WTC11 (cell line): ENCODE measurements around the gene OR52E5. TPM values are rescaled to one million over a fixed set of nuclear protein-coding genes. Genes with fewer than 3 reads are reported as not detected.
A peak's percentile ranks its signal among the peaks of the same experiment; 100 is the strongest.

Experiments used
- ATAC-seq: fragments of 200-7000 bp; cut with Tn5 transposase; 2 replicates; pipeline ENCODE4 v1.10.0; 2021; ENCODE audit warnings: mild to moderate bottlenecking, moderate library complexity
- CTCF ChIA-PET: fragments of 300-600 bp; sonication (Branson Sonifier 250); formaldehyde crosslinking; loops from one replicate; lab custom pipeline; 2021; ENCODE audit warnings: antibody characterized with exemption; lab: Charles Lee
- POLR2A ChIA-PET: fragments of 350-600 bp; sonication (Branson Sonifier 250); formaldehyde crosslinking; loops from one replicate; lab custom pipeline; 2021; ENCODE audit warnings: antibody characterized with exemption; lab: Charles Lee
- DNase-seq: peaks from one replicate; pipeline ENCODE4 v3.0.0; 2021; ENCODE audit warnings: low spot score
- H3K27ac Mint-ChIP-seq: 2 replicates; pipeline ENCODE4 v1.8.0; 2021; ENCODE audit warnings: mixed read lengths
- H3K27me3 Mint-ChIP-seq: 2 replicates; pipeline ENCODE4 v1.8.0; 2021; ENCODE audit warnings: low read depth, mild to moderate bottlenecking, moderate library complexity, mixed read lengths
- H3K36me3 Mint-ChIP-seq: 2 replicates; pipeline ENCODE4 v1.8.0; 2021; ENCODE audit warnings: mixed read lengths
- H3K4me1 Mint-ChIP-seq: 2 replicates; pipeline ENCODE4 v1.8.0; 2022; ENCODE audit warnings: mixed read lengths
- H3K4me3 Mint-ChIP-seq: 2 replicates; pipeline ENCODE4 v1.8.0; 2021; ENCODE audit warnings: mild to moderate bottlenecking, moderate library complexity, mixed read lengths
- H3K9me3 Mint-ChIP-seq: 2 replicates; pipeline ENCODE4 v1.8.0; 2021; ENCODE audit warnings: mixed read lengths
- ATF6 ChIP-seq: sonication (generic); formaldehyde crosslinking; IDR thresholded peaks from 2 replicates; pipeline ENCODE4 v1.8.1; 2023; ENCODE audit warnings: mild to moderate bottlenecking, missing genetic modification reagents
- CREB1 ChIP-seq: sonication (generic); formaldehyde crosslinking; IDR thresholded peaks from 2 replicates; pipeline ENCODE4 v1.8.0; 2023; ENCODE audit warnings: mild to moderate bottlenecking, missing genetic modification reagents
- E2F1 ChIP-seq: sonication (generic); formaldehyde crosslinking; IDR thresholded peaks from 2 replicates; pipeline ENCODE4 v1.8.0; 2022; ENCODE audit warnings: mild to moderate bottlenecking, missing genetic modification reagents
- E2F5 ChIP-seq: sonication (generic); formaldehyde crosslinking; IDR thresholded peaks from 2 replicates; pipeline ENCODE4 v1.8.1; 2022; ENCODE audit warnings: mild to moderate bottlenecking, moderate library complexity, missing genetic modification reagents
- ELF4 ChIP-seq: sonication (generic); formaldehyde crosslinking; IDR thresholded peaks from 2 replicates; pipeline ENCODE4 v1.8.1; 2022; ENCODE audit warnings: low read depth, mild to moderate bottlenecking, moderate library complexity, missing genetic modification reagents
- ERG ChIP-seq: fragments of 250-450 bp; sonication (Bioruptor Pico); IDR thresholded peaks from 2 replicates; pipeline ENCODE4 v1.8.0; 2021; ENCODE audit warnings: mild to moderate bottlenecking
- ETV6 ChIP-seq: sonication (generic); formaldehyde crosslinking; IDR thresholded peaks from 2 replicates; pipeline ENCODE4 v1.8.1; 2022; ENCODE audit warnings: mild to moderate bottlenecking, missing genetic modification reagents
- HMGXB4 ChIP-seq: sonication (generic); formaldehyde crosslinking; IDR thresholded peaks from 2 replicates; pipeline ENCODE4 v1.8.1; 2023; ENCODE audit warnings: mild to moderate bottlenecking, moderate library complexity, missing genetic modification reagents
- MLX ChIP-seq: sonication (generic); formaldehyde crosslinking; IDR thresholded peaks from 2 replicates; pipeline ENCODE4 v1.8.1; 2023; ENCODE audit warnings: mild to moderate bottlenecking, missing genetic modification reagents, moderate library complexity
- NFATC4 ChIP-seq: fragments of 250-450 bp; sonication (Bioruptor Pico); IDR thresholded peaks from 2 replicates; pipeline ENCODE4 v1.9.0; 2021; ENCODE audit warnings: mild to moderate bottlenecking
- NR3C1 ChIP-seq: sonication (generic); formaldehyde crosslinking; conservative IDR thresholded peaks from 2 replicates; pipeline ENCODE4 v1.8.1; 2023; ENCODE audit warnings: low read depth, mild to moderate bottlenecking, missing genetic modification reagents
- OVOL2 ChIP-seq: fragments of 250-450 bp; sonication (Bioruptor Pico); IDR thresholded peaks from 2 replicates; pipeline ENCODE4 v1.9.0; 2021; ENCODE audit warnings: mild to moderate bottlenecking, borderline replicate concordance
- RORB ChIP-seq: fragments of 250-450 bp; sonication (Bioruptor Pico); IDR thresholded peaks from 2 replicates; pipeline ENCODE4 v1.9.0; 2021; ENCODE audit warnings: mild to moderate bottlenecking
- SMAD3 ChIP-seq: sonication (generic); formaldehyde crosslinking; IDR thresholded peaks from 2 replicates; pipeline ENCODE4 v1.8.0; 2022; ENCODE audit warnings: missing genetic modification reagents, mild to moderate bottlenecking, borderline replicate concordance
- TEAD4 ChIP-seq: sonication (generic); formaldehyde crosslinking; IDR thresholded peaks from 2 replicates; pipeline ENCODE4 v1.8.0; 2022; ENCODE audit warnings: mild to moderate bottlenecking, missing genetic modification reagents
- TP53 ChIP-seq: sonication (generic); formaldehyde crosslinking; IDR thresholded peaks from 2 replicates; pipeline ENCODE4 v1.8.1; 2023; ENCODE audit warnings: mild to moderate bottlenecking, missing genetic modification reagents
- ZMAT4 ChIP-seq: fragments of 250-450 bp; sonication (Bioruptor Pico); IDR thresholded peaks from 2 replicates; pipeline ENCODE4 v1.9.0; 2021; ENCODE audit warnings: mild to moderate bottlenecking
- ZNF219 ChIP-seq: sonication (generic); formaldehyde crosslinking; IDR thresholded peaks from 2 replicates; pipeline ENCODE4 v1.8.0; 2023; ENCODE audit warnings: missing genetic modification reagents, mild to moderate bottlenecking, borderline replicate concordance
- ZNF232 ChIP-seq: sonication (generic); formaldehyde crosslinking; IDR thresholded peaks from 2 replicates; pipeline ENCODE4 v1.8.0; 2022; ENCODE audit warnings: mild to moderate bottlenecking, missing genetic modification reagents
- ZNF425 ChIP-seq: fragments of 250-450 bp; sonication (Bioruptor Pico); conservative IDR thresholded peaks from 2 replicates; pipeline ENCODE4 v1.9.0; 2021; ENCODE audit warnings: mild to moderate bottlenecking
- total RNA-seq: library from RNA; stranded (reverse); gene quantifications from 3 replicates; pipeline ENCODE4 v1.2.3, GENCODE V29; 2021

The OR52E5 gene
- total RNA-seq, 1 experiment from 2014 or later, result not detected

GRCh38 chr11:5887661-5888060 is 5.3 kb upstream of the OR52E5 start (continued):
- TF ChIP-seq ERG (CRISPR knock-in tag) (no peak), TP53 (CRISPR knock-in tag) (no peak), ZNF232 (CRISPR knock-in tag) (no peak), ZMAT4 (CRISPR knock-in tag) (no peak)

- Mint-ChIP-seq H3K4me3 (no peak overlapping the region), H3K9me3 (no peaks in the 10 kb centered on the region), H3K27ac (no peak overlapping the region), H3K27me3 (no peaks in the 10 kb centered on the region), H3K4me1 (peaks cover 12% of the 10 kb centered on the region), H3K36me3 (no peaks in the 10 kb centered on the region)
- CTCF ChIA-PET, result interaction anchor here (0.6 to 1.4 kb wide), 15 partner anchors 10 to 472 kb away, joined by 3 to 9 read pairs (median 3); partner anchors contain the start of gene TRIM5
- POLR2A ChIA-PET, result no interaction called here
- ATAC-seq (no peak), DNase-seq (no peak)
- no peak for TF ChIP-seq OVOL2
- no peak for TF ChIP-seq E2F5 (CRISPR knock-in tag)
- no peak for TF ChIP-seq MLX (CRISPR knock-in tag)
- no peak for TF ChIP-seq ELF4
- TF ChIP-seq SMAD3 (CRISPR knock-in tag), result no peak
These were observed 1.7 kb upstream of the OR52E5 start for GRCh38 chr11:5891216-5891800.

- CTCF ChIA-PET, result no interaction called here
- Mint-ChIP-seq H3K27me3 (no peaks in the 10 kb centered on the region), H3K9me3 (no peaks in the 10 kb centered on the region; the same call in 1 of the 2 replicates), H3K4me1 (peaks cover 9% of the 10 kb centered on the region), H3K27ac (no peak overlapping the region), H3K36me3 (no peaks in the 10 kb centered on the region)
- DNase-seq, result no peak
- TF ChIP-seq CREB1 (CRISPR knock-in tag), result no peak
- TF ChIP-seq RORB, result no peak
- TF ChIP-seq ATF6 (CRISPR knock-in tag), result no peak
- no peak for TF ChIP-seq E2F5 (CRISPR knock-in tag)
- no peak for TF ChIP-seq TEAD4
- TF ChIP-seq ETV6, result no peak
- TF ChIP-seq, all 79 proteins: peak for 0
- POLR2A ChIA-PET, result no interaction called here
- ATAC-seq, result peak; percentile 65
- no peak overlapping the region for H3K4me3 Mint-ChIP-seq
These were observed 6.5 kb downstream of the OR52E5 start for GRCh38 chr11:5899534-5899933.

- Mint-ChIP-seq H3K9me3 (peaks cover 54% of the 10 kb centered on the region), H3K4me1 (no peaks in the 10 kb centered on the region), H3K36me3 (peaks cover 14% of the 10 kb centered on the region), H3K4me3 (no peak overlapping the region), H3K27ac (no peak overlapping the region), H3K27me3 (peaks cover 10% of the 10 kb centered on the region; the same call in 1 of the 2 replicates)
- ATAC-seq (no peak), DNase-seq (no peak)
- ChIA-PET POLR2A (no interaction called here), CTCF (no interaction called here)
- TF ChIP-seq NFATC4 (CRISPR knock-in tag) (no peak), NR3C1 (CRISPR knock-in tag) (no peak), ZNF219 (CRISPR knock-in tag) (no peak), HMGXB4 (CRISPR knock-in tag) (no peak), ZNF425 (CRISPR knock-in tag) (no peak), E2F1 (CRISPR knock-in tag) (no peak)
These were observed 17.5 kb downstream of the OR52E5 start for GRCh38 chr11:5910540-5910939.
